Glomerular visceral epithelial cell (primary cell): ENCODE measurements around the gene SEZ6L.

ENCODE experiments used
- DNase-seq: peaks from one replicate; pipeline ENCODE4 v3.0.0-alpha.2; 2016; ENCODE audit errors: extremely low spot score

Gene SEZ6L

GRCh38 chr22:26428515-26429457 lies 259.5 kb downstream of the SEZ6L start, which contains the start of gene ASPHD2:
Gene ASPHD2, plus strand, starts transcription at chr22:26429260. Its CDS starts 4,356 bp downstream, at chr22:26433616.
- peak; percentile 79 for DNase-seq

GRCh38 chr22:26429458-26430286 lies 260.4 kb downstream of the SEZ6L start:
- DNase-seq = no peak

GRCh38 chr22:26430600-26430999 lies 261.3 kb downstream of the SEZ6L start:
- no peak for DNase-seq

- peak; percentile 13 for DNase-seq
Measured at GRCh38 chr22:26431261-26431995, 262.2 kb downstream of the SEZ6L start.

GRCh38 chr22:26432619-26433311 lies 263.5 kb downstream of the SEZ6L start:
- no peak for DNase-seq
